GM15510 (cell line): ENCODE data around the gene CUX1.

Source experiments
- POLR2A ChIP-seq: IDR thresholded peaks from 3 replicates; pipeline ENCODE4 v1.6.1; 2011; ENCODE audit warnings: borderline replicate concordance; ENCODE audit not compliant: insufficient read length; ENCODE audit errors: extremely low read depth

Gene CUX1

GRCh38 chr7:102253066-102253972, 435.9 kb downstream of the CUX1 start:
- TF ChIP-seq POLR2A, result no peak

GRCh38 chr7:102253973-102254370, 436.5 kb downstream of the CUX1 start:
- TF ChIP-seq POLR2A, result no peak

- no peak for TF ChIP-seq POLR2A
These were observed 437.1 kb downstream of the CUX1 start for GRCh38 chr7:102254521-102254920.

GRCh38 chr7:102255501-102255900, 438.1 kb downstream of the CUX1 start:
- TF ChIP-seq POLR2A, result no peak

- no peak for TF ChIP-seq POLR2A
These were observed 438.5 kb downstream of the CUX1 start for GRCh38 chr7:102255916-102256315.

GRCh38 chr7:102258073-102258748, 440.8 kb downstream of the CUX1 start:
- no peak for TF ChIP-seq POLR2A

GRCh38 chr7:102258749-102259107, 441.3 kb downstream of the CUX1 start:
- no peak for TF ChIP-seq POLR2A

- TF ChIP-seq POLR2A, result no peak
These were observed 443.4 kb downstream of the CUX1 start for GRCh38 chr7:102260856-102261255.

- TF ChIP-seq POLR2A, result no peak
These were observed 444.0 kb downstream of the CUX1 start for GRCh38 chr7:102261451-102261850.

- no peak for TF ChIP-seq POLR2A
These were observed 445.1 kb downstream of the CUX1 start for GRCh38 chr7:102262546-102262945.

GRCh38 chr7:102264367-102264891, 447.0 kb downstream of the CUX1 start:
- no peak for TF ChIP-seq POLR2A

GRCh38 chr7:102266541-102266940, 449.1 kb downstream of the CUX1 start:
- TF ChIP-seq POLR2A, result no peak

- no peak for TF ChIP-seq POLR2A
These were observed 451.2 kb downstream of the CUX1 start for GRCh38 chr7:102268635-102269034.

- TF ChIP-seq POLR2A, result no peak
These were observed 452.9 kb downstream of the CUX1 start for GRCh38 chr7:102270178-102270887.
